Inferior parietal cortex (tissue), 1 donor: ENCODE results near the gene WDR7.
A peak's percentile ranks its signal among the peaks of the same experiment; 100 is the strongest.
"Not testable (repeated sequence)": the region's sequence is repeated elsewhere in the genome, so short reads cannot be mapped to it uniquely, and the experiment has no call there.

Experiments used
- DNase-seq: peaks from one replicate; pipeline ENCODE4 v3.0.0-alpha.2; 2016; ENCODE audit errors: extremely low spot score

WDR7 gene

DNA sequence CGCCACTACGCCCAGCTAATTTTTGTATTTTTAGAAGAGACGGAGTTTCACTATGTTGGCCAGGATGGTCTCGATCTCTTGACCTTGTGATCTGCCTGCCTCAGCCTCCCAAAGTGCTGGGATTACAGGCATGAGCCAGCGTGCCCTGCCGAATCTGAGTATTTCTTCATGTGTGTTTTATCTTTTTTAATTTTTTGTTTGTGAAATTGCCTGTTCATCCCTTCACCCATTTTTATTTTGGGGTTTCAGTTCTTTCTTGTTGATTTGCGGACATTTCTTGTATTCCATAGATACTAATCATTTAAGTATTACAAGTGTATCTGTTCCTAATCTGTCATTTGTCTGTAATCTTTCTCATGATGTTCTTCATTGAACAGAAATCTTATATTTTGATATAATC lies 3.1 kb downstream of the WDR7 start:
- DNase-seq: not testable (repeated sequence)

DNA sequence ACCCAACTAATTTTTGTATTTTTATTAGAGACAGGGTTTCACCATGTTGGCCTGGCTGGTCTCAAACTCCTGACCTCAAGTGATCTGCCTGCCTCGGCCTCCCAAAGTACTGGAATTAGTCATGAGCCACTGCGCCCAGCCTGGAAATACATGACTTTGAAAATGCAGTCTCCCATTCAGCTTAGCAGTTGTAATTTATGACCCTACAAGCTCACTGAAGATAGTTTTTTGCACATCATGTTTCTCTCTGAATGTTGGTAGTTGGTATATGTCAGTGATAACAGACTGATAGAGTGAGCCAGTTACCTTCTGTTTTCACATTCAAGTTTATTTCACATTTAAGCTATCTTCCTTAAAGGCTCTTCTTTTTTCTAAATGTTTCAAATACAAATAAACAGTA lies 7.1 kb downstream of the WDR7 start:
- no peak for DNase-seq

DNA sequence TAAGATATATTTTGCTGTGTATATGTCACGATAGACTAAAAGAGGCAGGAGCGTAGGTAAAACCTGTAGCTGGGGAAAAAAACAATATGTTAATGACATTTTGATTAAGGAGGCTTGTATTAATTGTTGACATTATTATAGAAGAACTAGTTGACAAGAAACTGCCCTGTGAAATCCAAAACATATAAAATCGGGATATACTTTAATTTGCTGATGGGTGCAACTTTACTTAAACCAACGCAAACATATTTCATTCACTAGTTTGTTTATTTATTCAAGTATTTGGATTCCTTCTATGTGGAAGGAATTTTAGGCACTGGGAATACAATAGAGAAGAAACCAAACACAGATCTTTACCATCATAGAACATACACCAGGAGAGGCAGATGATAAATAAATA lies 8.0 kb downstream of the WDR7 start:
- no peak for DNase-seq

DNA sequence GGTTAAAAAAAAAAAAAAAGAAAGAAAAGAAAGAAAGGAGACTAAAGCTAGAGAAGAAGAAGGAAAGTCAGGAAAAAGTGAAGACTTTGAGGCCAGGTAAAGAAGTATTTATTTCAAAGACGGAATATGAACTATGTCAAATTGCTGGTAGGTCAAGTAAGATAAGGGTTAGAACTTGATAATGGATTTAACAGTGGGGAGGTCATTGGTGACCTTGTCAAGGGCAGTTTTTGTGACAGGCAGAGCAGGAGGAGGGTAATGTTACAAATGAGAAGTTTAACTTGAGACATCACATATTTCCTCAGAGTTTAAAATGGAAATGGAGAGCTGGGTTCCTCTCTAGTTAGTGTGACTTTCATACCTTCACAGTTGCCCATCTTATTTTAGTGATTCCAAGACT lies 9.5 kb downstream of the WDR7 start:
- no peak for DNase-seq

DNA sequence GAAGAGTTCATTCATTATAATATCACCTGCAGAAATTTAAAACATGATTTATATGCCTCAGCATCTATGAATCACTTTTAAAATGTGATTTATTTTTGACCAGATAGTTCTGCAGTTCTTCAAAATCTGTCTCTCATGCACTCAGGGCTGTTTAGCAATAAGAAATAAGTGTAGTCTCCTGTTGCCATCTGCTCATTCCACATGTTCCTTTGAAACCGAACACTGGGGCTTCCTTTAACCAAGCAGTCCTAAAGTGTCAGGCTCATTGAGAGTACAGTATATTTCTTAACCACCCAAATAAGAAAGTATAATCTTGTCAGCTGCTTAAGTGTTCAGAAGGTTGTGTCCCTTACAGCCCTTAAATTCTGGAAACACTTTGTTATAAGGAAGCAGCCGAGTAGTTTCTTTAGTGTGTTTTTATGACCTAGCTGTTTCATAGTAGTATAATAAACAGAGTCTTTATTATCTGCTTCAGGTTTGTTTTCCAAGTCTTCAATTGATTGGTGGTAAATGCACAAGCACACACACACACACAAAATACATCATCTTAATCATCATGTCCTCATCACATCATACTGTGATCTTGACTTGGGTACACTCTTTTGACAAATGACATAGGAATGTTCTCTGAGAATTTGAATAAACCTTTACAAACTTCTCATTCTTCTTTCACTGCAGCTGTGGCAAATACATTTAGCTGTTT lies 10.4 kb downstream of the WDR7 start:
- DNase-seq: no peak

DNA sequence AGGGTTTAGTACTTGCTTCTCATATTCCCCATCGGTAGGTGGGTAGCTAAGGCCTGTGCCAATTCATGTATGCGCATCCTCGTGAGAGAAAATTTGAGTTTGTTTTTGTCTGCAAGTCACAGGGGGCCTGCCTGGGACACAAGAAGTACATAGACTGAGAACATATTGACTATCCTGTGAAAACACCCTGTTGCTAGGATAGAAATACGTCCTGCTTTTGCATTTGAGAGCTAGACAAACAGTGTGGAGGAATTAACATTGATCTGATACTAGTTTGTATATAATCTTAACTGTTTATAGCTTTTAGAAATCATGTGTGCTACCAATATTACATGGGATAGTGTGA lies 10.9 kb downstream of the WDR7 start:
- no peak for DNase-seq

DNA sequence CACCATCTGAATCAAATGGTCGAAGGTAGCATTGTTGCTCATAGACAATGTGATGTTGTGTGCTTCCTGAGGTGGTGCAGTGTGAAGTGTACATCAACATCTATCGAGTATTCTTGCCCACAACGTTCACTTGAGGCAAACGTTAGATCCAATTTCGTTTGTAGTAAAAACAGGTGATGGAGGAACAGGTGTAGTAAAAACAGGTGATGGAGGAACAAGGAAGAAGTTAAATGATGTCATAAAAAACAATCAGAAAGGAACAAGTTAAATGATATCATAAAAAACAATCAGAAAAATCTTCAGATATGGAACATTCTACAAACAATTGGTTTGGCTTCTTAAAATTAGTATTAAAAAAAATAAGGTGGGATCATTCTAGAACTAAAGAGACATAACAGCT lies 11.3 kb downstream of the WDR7 start:
- no peak for DNase-seq

DNA sequence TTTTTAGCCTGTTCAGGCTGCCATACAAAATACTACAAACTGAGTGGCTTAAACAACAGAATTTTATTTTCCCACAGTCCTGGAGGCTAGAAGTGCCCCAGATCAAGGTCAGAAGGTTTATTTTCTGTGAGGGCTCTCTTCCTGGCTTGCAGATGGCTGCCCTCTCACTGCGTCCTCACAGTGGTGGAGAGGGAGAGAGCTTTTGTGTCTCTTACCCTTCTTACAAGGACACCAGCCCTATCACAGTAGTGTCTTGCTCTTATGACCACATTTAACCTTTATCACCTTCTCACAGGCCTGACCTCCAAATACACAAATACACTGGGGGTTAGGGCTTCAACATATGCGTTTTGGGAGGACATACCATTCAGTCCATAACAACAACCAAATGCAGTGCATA lies 11.7 kb downstream of the WDR7 start:
- no peak for DNase-seq

DNA sequence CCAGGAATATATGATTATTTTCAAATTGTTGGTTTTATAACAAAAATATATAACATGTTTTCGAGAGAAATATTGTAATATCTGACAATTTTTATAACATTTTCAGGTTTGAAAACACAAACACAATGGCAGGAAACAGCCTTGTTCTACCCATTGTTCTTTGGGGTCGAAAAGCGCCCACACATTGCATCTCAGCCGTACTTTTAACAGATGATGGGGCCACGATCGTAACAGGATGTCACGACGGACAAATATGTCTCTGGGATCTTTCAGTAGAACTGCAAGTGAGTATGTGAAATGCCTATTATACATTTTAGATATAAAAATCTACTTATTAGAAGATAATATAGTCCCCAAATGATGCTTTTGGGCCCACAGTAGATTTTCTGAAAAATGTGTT lies 21.2 kb downstream of the WDR7 start:
- no peak for DNase-seq

DNA sequence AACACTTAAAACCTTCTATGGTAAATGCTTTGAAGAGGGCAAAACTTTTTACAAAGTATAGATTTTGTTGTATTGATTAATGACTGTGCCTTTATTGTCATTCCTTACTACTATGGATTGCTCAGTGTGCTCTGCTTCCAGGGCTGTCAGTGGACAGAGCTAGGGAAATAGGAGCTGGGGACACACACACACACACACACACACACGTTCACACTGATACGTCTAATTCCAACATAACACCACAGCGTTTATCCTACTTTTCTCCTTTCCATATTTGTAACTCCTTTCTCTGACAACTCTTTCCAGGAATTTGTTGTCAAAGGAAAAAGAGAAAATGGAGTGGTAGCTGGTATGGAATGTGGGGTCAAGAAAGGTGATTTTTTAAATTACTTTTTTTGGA lies 21.8 kb downstream of the WDR7 start:
- no peak for DNase-seq

DNA sequence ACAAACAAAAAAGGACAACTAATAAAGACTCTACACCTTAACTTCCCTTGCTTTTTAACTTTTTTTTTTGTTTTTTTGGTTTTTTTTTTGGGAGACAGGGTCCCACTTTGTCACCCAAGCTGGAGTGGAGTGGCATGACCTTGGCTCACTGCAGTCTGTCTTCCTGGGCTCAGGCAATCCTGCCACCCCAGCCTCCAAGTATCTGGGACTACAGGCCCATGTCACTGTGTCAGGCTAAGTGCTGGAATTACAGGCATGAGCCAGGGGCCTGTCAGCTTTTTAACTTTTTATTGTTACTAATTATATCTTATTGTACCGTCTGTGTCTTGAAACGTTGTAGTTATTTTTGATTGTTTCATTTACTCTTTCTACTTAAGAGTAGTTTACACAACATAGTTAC lies 25.5 kb downstream of the WDR7 start:
- no peak for DNase-seq

DNA sequence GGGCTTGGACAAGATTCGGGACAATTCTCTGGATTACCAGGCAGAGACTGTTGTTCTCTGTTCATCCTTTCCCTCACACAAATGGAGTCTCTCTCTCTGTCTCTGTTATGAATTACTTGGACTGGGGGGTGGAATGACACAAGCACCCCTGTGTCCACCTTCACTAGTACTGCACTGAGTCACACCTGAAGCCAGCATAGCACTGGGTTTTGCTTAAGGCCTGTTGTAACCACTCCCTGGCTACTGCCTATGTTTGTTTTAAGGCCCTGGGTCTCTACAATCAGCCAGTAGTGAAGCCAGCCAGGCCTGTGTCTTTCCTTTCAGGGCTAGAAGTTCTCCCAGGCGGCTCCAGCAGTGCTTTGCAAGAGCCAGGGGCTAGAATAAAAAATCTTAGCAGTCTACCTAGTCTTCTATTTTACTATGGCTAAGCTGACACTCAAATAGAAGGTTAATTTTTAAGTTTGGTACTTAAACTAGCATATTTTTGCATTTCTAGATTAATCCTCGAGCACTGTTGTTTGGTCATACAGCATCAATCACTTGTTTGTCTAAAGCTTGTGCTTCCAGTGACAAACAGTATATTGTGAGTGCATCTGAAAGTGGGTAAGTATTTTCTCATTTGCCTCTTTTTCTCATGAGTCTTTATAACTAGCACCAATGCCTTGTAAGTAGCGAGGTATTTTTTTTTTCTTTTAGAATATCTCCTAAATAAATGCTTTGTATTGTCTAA lies 27.8 kb downstream of the WDR7 start:
- peak; percentile 33 for DNase-seq

DNA sequence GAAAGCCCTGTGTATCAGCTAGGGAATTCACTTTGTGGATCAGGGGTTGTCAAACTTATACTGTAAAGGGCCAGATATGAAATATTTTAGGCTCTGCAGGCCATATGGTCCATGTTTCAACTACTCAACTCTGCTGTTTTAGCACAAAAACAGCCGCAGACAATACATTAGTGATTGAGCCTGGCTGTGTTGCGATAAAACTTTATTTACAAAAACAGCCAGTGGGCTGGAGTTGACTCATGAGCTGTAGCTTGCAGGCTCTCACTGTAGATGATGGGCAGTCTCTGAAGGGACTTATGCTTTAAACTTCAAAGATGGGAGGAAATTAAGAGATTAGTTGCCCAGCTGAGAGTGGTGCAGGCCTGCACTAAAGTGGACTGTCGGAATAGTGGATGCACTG lies 33.1 kb downstream of the WDR7 start:
- DNase-seq: no peak

DNA sequence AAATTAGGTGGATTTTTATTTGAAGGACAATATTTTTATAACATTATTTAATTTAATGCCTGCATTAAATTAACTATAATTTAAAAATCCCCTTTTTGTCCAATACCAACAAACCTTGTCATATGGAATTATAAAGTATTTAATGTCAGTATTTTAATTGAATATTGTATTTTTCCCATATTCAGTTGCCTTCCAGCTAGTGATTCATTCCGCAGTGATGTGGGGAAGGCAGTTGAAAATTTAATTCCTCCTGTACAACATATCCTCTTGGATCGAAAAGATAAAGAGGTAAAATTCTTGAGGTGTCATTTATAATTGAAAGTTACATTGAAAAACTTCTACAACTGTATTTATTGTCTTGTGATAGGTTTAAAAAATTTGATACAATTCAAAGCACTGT lies 40.4 kb downstream of the WDR7 start:
- DNase-seq: no peak

DNA sequence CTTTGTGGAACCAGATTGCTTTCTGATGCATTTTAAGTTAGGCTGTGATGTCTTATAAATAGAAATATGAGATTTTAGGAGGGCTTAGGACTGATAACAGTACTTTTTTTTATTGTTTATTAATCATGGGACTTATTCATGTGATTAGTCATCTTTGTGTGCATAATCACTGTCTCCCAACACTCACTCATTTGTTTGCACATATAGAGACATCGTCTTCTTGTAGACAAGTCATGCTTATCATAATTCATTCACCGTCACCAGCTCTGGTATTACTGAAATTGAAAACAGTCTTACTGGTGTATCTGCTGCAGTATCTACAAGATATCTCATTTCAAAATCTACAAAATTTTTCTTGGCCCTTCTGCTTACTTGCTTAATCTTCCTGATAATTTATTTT lies 45.8 kb downstream of the WDR7 start:
- DNase-seq: no peak

DNA sequence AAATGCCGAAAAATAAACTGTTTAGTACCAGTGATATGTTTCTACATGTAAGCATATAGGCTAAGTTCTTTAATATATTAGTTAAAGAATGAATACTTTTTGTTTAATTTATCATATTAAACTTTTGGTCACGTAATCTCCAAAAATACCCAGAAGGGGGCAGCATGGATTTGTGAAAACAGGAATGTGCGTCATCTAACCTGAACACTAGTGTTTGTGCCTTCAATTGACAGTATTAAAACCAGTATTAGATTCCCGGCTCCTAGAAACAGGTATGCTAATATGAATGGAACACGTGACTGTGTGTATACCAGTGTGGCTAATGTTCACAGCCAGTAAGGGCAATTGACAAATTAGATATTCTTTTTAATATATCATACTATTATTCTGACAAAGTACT lies 51.8 kb downstream of the WDR7 start:
- peak; percentile 73 for DNase-seq

DNA sequence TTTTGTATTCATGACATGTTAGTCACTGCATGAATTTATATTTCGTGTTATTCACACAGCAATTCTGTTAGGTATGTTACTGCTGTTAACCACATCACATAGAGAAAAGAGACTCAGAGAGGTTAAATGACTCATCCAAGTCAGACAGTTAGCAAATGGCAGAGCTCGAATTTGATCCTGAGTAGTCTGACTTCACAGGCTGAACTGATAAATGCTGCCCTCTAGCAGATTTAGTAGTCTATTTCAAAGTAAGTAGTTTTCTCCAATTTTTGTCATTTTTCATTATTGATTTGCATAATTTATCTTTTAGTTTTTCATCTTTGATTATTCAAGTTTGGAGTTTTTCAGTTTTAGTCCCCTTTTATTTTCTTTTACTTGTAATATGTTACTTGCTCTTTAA lies 58.3 kb downstream of the WDR7 start:
- no peak for DNase-seq

DNA sequence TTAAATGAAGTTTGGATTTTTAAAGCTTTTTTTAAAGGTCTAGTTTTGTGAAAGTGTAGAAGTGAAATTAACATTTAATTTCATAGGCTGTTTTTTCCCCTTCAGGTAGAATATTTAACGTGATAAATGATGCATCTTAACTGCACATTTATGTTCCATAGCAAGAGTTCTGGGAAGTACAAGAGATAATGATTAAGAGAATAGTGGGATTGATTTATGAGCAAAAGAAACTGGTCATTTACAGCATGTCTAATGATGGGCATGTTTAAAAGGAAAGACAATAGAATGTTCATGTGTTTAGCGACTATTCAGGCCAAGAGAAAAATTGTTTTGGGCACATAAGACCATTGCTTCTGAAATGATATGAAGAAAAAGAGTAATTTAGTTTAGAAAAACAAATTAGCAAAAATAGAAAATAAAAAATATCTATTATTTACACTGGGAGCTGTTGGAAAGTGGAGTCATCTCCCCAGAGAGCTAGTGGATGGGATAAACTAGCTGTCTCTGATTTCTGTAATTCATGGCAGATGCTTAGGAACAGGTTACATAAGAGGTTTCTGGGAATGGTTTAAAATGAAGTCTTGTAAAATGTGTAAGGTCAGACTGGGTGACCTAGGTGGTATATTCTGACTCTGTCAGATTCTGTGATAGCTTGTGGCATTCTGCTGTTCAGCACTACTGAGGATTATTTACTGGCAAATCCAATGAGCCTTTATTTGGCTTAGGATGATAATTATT lies 60.7 kb downstream of the WDR7 start:
- DNase-seq: no peak

DNA sequence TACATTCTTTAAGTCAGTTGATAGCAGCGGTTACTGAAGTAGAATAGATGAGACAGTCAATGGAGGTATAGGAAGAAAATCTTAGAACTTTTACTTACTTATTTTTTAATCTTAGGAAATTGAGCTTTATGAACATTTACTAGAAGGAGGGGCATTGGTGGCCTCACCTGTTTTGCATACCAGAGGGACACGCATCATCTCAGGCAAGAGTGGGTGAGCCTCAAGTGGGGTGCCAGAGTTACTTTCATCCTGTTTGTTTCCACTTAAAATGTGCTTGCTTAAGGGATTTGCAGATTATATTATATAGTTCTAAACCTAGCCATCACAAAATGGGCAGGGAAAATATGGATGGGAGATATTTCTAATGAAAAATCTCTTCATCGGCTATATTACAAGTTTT lies 61.6 kb downstream of the WDR7 start:
- no peak for DNase-seq

DNA sequence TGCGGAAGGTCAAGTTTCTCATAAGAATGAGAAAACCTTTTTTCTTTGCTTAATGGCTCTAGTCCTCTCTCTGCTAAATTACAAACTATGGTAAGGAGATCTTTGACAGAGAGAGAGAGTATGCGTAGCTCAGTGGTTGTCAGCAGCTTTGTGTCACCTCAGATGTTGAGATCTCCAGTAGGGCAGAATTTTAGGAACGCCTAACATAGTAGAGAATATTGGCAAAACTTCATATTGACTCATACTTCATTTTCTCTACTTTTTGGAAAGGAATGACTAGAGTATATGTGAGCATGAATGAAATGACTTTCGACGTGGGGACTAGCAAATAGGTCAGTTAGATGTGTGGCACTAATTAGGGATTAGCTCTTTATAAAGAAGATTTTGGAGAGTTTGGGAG lies 64.0 kb downstream of the WDR7 start:
- DNase-seq: no peak

DNA sequence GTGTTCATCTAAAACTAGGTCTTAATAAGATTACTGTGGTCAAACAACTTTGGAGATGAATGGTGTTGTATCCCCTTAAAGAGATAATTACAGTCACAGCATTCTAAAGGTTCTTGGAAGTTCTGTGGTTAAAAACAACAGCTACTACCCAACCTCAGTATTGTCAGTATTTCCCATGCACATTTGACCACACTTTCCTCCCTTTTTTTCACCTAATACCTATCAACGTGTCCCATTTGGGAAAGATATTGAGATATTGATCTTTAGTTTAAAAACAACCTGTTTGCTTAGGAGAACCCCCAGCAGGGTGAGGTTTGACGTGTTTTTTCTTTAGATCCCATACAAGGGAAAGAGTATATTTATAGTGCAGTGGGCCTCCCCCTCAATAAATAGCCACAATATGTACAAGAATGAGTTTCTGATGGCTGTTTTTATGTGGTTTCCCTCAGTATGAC lies 65.6 kb downstream of the WDR7 start:
- DNase-seq: no peak

DNA sequence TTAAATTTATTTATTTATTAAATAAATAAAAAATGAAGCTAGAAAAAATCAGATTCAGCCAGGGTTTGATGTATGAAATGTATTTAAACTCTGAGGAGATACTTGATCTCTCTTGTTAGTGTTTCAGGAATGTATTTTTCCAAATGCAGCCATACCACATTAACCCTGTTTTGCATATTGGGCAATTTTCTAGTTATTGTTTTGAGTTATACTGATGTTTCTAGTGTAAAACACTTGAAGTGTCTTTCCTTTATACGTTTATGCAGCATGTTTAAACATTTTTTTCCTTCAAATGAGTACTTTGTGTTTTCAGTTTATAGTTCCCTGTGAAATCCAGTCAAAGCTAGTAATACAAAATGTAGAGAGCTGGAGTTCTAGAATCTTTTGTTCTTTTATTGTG lies 69.9 kb downstream of the WDR7 start:
- no peak for DNase-seq

DNA sequence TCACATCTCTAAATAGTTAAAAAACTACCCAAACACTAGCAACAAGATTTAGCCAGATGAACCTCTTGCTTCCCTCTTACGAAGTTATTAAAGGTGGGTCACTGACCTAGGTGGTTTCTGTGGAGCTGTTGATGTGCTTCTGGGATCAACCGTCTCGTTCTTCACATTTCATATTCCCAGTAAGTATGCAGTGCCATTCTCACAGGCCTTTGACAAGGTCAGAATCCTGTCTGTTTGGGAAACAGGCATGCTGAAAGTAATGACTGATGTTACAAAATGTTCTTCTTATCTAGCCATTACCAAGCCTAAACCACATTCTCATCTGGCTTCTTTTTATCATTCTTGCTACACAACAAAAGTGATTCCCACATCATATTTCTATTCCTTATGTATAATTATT lies 70.3 kb downstream of the WDR7 start:
- DNase-seq: no peak
